ENCODE measurements around the gene RHBDF1.
"Not testable (repeated sequence)": the region's sequence is repeated elsewhere in the genome, so short reads cannot be mapped to it uniquely, and the experiment has no call there.

RHBDF1 gene

DNA sequence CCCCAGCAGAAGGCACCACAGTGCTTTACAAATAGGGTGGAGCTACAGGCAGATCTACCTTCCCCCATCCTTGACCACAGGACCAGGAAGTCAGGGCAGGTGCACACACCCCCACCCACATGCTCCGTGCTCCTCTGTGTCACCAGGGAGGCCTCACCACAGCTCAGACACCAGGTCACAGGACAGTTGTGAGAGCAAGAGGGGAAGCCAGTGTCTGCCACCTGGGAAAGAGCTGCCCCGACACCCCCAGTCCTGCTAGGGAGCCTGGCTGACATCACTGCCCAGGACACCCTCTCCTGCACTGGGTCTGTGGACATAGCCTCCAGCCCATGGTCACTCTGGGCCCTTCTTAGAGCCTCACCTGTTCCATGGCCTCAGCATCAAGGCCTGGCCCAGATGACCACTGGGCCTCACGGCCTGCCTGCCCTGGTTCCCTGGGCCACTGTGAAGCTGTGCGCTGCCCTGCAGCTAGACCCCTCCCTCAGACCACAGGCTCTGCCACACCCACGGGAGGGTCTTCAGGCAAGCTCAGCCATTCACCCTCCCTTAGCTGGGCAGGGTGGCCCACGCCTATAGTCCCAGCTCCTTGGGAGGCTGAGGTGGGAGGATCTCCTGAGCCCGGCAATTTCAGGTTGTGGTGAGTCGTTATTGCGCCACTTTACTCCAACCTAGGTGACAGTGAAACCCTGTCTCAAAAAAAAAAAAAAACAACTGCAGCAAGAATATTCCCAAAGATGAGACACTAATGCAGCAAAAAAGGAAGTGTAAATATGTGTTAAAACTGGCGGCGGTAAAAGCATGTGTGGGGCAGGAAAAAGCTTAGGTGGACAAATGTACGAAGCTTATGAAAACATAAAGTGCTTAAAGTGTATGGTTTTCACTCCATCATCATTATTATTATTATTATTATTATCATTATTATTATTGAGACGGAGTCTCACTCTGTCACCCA is 33.2 kb downstream of the RHBDF1 start:
- peak; percentile 9 to 11 for DNase-seq (ENCODE audit: low read depth in 1 of 2, low spot score in 1 of 2)

DNA sequence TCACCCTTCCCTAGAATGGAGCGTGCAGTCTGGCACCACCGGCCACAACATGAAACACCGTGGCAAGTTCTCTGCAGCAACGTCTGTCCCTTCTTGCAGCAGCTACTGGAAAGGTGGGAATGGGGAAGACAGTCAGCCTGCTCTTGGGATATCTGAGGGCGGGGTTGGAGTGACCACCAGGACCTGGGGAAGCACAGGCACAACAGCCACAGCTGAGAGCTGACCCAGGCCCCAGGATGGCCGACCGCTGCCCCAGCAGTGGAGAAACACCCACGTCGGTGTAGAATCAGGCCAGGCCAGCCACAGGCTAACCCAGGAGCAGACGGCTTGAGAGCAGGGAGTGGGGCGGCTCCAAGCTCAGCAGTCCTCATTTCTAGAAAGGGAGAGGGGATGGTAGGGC is 34.2 kb downstream of the RHBDF1 start:
- not testable (repeated sequence) for DNase-seq (ENCODE audit: low read depth in 1 of 2, low spot score in 1 of 2)

DNA sequence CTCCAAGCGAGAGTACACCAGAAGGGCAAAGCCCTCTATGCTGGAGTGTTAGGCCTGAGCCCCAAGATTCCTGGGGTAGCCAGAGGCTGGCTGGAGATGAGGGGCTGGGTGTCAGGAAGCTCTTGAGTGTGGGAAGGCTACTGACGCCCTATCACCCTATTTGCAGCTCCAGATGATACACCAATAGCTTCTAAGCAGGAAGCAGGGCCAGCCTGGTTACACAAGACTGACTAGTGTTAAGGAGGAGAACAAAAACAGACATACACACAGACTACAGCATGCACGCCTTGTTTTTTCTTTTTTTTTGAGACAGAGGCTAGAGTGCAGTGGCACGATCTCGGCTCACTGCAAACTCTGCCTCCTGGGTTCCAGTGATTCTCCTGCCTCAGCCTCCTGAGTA is 34.9 kb downstream of the RHBDF1 start:
- no peak for DNase-seq (ENCODE audit: low read depth in 1 of 2, low spot score in 1 of 2)

DNA sequence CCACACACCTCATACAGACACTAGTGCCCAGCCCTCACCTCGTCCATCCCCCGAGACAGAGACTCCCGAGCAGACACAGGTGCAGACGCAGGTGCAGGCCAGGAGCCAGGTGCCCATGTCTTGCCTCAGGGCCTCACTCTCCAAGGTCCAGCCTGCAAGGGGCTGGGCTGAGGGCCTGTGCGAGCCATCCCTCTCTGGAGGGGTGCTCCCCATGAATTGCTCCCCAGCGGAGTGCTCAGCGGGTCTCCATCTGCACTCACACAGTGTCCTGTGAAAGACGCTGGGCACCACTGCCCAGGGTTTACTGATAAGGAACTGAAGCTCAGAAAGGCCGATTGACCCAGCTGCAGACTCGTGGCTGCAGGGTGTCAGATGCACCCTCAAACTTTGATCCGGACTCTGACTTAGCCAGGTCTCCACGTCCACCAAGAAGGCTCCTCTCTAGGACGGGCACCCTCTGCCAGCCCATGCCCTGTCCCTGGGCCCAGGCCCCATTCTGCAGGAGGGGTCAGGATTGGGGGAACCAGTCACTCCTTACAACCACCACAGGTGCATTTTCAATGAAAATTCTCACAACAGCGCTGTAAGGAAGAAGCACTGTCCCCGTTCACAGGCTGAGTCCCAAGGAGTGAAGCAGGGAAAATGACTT is 36.0 kb downstream of the RHBDF1 start:
- DNase-seq (ENCODE audit: low read depth in 1 of 2, low spot score in 1 of 2), result no peak

DNA sequence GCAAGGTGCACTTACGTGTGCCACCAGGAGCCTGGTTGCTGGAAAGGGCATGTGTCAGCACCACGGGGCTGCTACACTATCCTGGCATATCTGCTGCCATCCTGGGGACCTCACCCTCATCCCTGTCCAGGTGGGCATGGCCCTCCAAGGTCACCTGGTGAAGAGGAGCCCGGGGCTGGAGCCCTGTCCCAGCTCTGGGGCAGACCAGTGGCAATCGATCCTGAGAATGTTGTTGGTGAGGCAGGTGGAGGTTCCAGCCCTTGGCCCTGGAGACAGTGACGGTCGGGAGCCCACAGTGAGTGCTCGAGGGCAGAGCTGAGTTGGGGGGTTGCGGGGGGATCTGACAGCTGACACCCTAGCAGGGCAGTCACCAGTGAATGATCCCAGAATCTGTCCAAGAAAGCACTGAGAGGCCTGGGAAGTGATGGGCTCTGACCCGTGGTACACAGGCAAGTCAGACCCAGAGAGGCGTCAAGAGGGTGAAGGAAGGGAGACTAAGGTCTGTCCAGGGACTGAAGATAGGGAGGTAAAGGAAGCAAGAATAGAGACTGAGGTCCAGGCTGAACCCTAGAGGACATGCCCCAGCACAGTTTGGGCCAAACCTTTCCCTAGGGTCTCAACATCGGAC is 36.6 kb downstream of the RHBDF1 start:
- no peak for DNase-seq (ENCODE audit: low read depth in 1 of 2, low spot score in 1 of 2)

DNA sequence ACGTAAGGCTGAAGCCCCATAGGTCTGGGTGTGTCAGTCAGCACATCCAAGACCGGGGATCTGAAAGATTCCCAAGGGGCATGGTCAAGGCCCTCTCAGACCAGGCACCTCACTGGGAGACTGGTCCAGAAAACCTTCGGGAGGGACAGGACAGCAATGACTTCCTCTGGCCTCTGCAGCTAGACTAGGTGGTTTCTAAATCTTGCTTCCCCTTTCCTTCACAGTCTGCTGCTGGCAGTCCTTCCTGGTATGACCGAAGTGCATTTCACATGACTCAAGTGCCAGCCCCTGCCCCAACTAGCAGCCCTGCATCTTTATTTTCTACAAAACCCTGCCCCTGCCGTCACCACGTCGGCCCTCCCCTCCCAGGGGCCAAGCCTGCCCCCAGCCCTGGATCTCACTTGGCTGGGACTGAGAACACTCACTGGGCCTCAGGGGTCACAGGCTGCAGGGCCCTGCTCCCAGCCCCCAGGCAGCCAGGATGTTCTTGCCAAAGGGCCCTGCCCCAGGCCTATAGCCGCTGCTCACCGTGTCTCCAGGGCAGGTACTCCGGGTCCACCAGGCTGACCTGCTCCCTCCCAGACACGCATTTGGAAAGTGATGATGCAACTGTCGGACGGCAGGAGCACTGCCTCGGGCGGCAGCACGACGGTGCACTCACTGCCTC is 37.3 kb downstream of the RHBDF1 start:
- DNase-seq (ENCODE audit: low read depth in 1 of 2, low spot score in 1 of 2), result no peak

DNA sequence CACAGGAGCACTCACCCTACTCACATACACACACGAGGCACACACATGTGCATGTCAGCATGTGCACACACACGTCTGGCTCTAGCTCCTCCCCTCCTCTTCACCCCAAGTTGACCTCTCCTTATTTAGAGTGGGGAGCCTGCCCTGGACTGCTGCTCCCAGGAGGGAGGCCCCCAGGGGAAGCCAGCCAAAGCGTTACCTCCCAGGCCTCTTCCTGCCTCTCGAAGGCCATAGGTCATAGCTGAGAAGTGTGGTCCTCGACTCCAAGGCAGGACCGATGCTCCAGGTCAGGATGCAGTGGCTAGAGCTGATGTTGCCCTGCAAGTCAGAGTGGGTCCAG is 37.8 kb downstream of the RHBDF1 start:
- no peak for DNase-seq (ENCODE audit: low read depth in 1 of 2, low spot score in 1 of 2)

DNA sequence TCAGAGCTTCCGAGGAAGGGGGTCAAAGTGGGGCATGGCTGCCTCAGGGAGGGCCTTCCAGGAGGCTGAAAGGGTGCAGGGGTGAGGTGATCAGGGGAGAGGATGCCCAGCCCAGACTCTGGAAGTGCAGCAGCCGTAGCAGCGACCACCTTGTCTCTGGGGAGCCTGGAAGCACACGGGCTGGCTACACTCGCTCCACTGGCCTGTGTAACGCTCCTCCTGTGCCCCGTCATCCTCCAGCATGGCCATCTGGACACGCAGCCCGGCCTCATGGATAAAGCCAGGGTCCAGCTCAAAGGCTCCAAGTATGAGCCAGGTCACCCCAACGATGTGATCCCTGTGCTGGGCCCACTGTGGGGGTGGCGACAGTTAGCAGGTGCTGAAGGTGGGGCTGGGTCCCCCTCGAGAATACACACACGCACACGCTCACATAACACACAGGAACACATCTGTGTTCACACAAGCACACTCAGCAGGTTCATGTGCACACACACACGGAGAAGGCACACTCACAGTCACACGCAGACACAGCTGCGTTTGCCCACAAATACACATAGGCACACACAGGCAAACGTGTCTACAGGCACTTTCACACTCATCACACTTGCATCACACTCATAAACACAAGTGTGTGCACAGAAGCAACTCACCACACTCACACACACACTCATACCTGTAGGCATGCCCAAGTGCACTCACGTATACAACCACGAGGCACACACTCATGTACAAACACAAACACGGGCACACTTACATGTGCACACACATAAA is 38.4 kb downstream of the RHBDF1 start:
- DNase-seq (ENCODE audit: low read depth in 1 of 2, low spot score in 1 of 2), result no peak

DNA sequence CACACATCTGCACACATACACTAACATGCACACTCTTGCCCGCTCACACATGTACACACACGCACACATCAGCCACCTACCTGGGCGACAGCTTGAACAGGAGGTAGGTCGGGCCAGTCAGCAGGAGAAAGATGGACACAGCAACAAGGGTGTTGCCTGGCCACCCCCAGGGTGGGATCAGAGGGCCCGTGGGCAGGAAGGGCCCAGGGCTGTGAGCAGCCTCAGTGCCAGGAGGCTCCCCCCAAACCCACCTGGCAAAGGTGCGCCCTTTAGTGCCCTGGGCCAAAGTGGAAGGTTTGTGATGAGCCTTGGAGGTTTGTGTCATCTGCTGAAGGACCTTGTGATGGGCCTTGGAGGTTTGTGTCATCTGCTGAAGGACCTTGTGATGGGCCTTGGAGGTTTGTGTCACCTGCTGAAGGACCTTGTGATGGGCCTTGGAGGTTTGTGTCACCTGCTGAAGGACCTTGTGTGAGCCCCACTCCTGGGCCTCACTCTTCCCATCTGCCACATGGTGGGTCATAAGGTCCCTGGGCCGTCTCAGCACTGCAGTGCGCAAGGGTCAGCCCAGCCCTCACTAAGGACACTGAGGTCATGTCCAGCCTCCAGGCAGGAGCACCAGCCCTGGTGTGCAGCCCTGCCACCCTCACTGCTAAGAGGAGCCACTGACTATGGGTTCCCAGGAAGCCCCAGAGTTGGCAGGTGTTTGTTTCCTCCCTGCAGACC is 39.1 kb downstream of the RHBDF1 start:
- not testable (repeated sequence) for DNase-seq (ENCODE audit: low read depth in 1 of 2, low spot score in 1 of 2)

DNA sequence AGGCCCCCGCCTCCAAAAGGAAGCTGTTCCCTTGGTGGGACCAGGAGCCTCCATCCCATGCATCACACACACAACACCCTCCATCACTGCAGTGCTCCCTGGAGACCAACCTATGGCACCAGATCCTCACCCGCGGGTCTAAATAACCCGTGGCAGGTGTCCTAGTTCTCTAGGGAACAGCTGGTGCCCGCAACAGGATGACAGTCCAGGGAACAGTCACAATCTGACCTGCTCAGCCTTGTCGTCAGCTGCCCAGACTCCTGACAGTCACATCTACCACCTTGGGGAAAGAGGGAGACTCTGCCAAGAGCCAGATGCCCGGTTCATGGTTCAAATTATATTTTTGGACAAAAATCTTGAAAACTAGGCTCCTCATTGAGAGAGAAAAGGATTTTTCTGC is 41.8 kb downstream of the RHBDF1 start:
- not testable (repeated sequence) for DNase-seq (ENCODE audit: low read depth in 1 of 2, low spot score in 1 of 2)

DNA sequence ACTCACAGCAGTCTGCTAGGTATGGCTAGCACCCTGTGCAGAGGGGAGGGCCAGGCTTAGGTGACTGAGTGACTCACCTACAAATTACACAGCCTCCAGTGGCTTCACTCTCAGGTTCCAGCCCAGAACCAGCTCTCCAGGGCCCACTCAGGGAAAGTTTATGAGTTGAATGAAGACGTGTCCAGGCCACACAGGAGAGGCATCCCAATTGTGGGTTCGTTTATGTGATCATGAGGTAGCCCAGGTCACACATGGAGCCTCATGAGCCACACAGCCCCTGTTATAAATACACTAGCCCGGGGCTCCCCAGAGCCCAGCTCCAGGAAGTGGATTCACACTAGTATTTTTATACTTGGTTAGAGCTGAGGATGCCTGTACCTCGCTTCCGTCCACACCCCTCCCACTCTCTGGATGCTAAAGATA is 46.5 kb downstream of the RHBDF1 start:
- not testable (repeated sequence) for DNase-seq (ENCODE audit: low read depth in 1 of 2, low spot score in 1 of 2)

DNA sequence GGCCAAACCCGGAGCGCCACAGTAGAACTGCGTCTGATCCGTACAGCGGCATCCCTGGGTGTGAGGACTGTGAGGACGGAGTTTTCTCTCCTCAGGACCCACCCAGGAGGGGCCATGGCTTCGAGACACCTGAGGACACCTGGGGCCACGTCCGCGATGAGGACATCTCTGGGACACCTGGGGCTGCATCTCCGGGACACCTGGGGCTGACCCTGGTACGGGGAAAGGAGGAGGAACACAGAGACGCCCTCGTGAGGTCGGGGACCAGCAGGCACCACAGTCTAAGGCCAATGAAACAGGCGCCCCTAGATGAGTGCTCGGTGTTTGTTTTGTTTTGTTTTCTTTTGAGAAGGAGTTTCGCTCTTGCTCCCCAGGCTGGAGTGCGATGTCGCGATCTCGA is 48.3 kb downstream of the RHBDF1 start:
- not testable (repeated sequence) for DNase-seq (ENCODE audit: low read depth in 1 of 2, low spot score in 1 of 2)

DNA sequence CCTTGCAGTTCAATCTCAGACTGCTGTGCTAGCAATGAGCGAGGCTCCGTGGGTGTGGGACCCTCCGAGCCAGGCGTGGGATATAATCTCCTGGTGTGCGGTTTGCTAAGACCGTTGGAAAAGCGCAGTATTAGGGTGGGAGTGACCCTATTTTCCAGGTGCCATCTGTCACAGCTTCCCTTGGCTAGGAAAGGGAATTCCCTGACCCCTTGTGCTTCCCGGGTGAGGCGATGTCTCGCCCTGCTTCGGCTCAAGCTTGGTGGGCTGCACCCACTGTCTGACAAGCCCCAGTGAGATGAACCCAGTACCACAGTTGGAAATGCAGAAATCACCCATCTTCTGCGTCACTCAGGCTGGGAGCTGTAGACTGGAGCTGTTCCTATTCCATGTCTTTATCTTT is 51.5 kb downstream of the RHBDF1 start:
- DNase-seq (ENCODE audit: low read depth in 1 of 2, low spot score in 1 of 2), result not testable (repeated sequence)

DNA sequence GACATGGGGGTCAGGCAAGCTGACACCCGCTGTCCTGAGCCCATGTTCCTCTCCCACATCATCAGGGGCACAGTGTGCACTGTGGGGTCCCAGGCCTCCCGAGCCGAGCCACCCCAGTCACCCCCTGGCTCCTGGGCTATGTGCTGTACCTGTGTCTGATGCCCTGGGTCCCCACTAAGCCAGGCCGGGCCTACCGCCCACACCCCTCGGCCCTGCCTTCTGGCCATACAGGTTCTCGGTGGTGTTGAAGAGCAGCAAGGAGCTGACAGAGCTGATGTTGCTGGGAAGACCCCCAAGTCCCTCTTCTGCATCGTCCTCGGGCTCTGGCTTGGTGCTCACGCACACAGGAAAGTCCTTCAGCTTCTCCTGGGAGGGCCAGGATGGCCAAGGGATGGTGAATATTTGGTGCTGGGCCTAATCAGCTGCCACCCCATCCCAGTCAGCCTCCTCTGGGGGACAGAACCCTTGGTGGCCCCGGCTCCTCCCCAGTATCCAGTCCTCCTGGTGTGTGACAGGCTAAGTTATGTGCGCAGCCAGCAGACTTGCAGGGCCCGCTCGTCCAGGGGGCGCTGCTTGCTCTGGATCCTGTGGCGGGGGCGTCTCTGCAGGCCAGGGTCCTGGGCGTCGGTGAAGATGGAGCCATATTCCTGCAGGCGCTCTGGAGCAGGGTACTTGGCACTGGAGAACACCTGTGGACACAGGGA is 55.2 kb downstream of the RHBDF1 start:
- DNase-seq (ENCODE audit: low read depth in 1 of 2, low spot score in 1 of 2), result not testable (repeated sequence)

DNA sequence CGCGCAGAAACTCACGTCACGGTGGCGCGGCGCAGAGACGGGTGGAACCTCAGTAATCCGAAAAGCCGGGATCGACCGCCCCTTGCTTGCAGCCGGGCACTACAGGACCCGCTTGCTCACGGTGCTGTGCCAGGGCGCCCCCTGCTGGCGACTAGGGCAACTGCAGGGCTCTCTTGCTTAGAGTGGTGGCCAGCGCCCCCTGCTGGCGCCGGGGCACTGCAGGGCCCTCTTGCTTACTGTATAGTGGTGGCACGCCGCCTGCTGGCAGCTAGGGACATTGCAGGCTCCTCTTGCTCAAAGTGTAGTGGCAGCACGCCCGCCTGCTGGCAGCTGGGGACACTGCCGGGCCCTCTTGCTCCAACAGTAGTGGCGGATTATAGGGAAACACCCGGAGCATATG is 61.7 kb downstream of the RHBDF1 start:
- DNase-seq (ENCODE audit: low read depth in 1 of 2, low spot score in 1 of 2), result peak; percentile 70 to 71

DNA sequence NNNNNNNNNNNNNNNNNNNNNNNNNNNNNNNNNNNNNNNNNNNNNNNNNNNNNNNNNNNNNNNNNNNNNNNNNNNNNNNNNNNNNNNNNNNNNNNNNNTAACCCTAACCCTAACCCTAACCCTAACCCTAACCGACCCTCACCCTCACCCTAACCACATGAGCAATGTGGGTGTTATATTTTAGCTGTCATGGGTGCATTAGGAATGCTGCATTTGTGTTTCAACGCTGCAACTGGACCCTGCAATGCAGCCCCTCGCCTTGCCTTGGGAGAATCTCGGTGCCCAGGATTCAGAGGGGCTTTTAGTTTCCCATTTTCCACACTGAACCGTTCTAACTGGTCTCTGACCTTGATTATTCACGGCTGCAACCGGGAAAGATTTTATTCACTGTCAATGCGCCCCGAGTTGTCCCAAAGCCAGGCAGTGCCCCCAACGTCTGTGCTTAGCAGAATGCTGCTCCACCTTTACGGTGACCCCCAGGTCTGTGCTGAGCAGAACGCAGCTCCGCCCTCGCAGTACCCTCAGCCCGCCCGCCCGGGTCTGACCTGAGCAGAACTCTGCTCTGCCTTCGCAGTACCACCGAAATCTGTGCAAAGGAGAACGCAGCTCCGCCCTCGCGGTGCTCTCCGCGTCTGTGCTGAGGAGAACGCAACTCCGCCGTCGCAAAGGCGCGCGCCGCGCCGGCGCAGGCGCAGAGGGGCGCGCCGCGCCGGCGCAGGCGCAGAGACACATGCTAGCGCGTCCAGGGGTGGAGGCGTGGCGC is 62.3 kb downstream of the RHBDF1 start:
- no peak for DNase-seq (ENCODE audit: low read depth in 1 of 2, low spot score in 1 of 2)
